GM21447 (cell line): Measurements from ENCODE around the gene BAHCC1.

Experiments
- ATAC-seq: cut with Tn5 transposase; IDR thresholded peaks from one replicate; pipeline ENCODE4 v1.9.1; 2021; ENCODE audit not compliant: unreplicated experiment

The BAHCC1 gene

GRCh38 chr17:81477173-81477572 is 81.9 kb downstream of the BAHCC1 start:
- ATAC-seq = no peak

GRCh38 chr17:81478119-81478518 is 82.9 kb downstream of the BAHCC1 start:
- ATAC-seq = no peak

GRCh38 chr17:81479175-81480071 is 84.2 kb downstream of the BAHCC1 start:
- no peak for ATAC-seq

GRCh38 chr17:81480140-81481072 is 85.1 kb downstream of the BAHCC1 start:
- ATAC-seq = no peak

DNA sequence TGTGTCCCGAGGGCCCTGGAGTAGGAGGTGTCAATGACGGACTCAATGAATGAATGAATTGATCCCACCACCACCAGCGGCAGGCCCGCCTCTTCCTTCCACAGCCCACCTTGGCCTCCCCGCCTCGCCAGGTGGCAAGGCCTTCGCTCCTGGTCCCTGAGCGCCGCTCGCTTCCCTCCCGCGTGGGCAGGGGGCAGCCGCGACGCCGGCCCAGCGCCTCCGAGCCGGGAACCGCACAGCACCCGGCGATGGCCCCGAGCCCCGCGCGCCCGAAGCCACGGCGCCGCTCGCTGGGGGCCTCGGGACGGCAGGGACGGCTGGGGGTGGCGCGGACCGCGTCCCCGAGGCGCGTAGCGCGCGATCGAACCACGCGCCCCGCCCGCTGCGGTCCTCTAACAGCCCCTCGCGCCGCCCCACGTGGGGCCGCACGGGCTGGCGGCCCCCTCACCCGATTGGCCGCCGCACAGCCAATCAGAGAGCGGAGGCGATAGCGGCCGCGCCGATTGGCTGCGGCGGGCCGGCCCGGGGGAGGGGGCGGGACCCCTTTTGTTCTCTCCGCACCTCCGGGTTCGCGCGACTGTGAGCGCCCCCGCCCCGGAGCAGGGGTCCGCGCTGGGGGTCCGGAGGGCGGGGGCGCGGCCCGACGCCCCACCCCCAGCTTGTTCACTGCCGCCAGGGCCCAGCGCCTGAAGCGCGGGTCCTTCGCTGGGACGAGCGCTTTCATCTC is 86.0 kb downstream of the BAHCC1 start:
- ATAC-seq = no peak

DNA sequence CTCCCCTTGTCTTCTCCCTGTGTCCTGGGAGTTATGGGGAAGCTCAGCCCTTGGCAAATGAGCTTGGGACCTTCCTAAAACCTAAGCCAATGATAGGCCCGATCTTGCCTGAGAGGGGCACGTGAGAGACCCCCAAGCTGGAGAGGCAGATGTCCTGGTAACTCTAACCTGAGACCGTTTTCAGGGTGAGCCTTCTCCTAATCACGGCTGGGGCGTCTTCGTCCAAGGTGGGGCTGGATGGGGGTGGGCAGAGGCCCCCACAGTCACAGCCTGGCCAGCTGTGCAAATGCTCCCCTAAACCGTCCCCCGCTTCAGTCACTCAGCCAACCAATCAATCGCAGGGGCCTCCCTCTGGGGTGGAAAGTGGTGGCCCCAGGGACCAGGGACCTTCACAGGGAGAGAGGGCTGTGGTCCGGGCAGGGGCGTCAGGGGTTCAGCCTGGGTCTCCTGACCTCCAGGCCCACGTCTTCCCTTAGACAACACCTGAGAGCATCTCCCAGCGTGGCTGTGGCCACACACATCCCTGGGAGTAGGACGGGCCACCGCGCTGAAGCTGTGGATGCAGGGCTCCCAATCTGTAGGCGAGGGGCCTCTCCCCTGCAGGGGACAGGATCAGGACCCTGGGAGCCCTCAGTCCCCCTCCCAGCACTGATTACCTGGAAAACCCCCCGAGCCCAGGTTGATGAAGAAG is 86.7 kb downstream of the BAHCC1 start:
- no peak for ATAC-seq

GRCh38 chr17:81482673-81483072 is 87.4 kb downstream of the BAHCC1 start:
- ATAC-seq = no peak

DNA sequence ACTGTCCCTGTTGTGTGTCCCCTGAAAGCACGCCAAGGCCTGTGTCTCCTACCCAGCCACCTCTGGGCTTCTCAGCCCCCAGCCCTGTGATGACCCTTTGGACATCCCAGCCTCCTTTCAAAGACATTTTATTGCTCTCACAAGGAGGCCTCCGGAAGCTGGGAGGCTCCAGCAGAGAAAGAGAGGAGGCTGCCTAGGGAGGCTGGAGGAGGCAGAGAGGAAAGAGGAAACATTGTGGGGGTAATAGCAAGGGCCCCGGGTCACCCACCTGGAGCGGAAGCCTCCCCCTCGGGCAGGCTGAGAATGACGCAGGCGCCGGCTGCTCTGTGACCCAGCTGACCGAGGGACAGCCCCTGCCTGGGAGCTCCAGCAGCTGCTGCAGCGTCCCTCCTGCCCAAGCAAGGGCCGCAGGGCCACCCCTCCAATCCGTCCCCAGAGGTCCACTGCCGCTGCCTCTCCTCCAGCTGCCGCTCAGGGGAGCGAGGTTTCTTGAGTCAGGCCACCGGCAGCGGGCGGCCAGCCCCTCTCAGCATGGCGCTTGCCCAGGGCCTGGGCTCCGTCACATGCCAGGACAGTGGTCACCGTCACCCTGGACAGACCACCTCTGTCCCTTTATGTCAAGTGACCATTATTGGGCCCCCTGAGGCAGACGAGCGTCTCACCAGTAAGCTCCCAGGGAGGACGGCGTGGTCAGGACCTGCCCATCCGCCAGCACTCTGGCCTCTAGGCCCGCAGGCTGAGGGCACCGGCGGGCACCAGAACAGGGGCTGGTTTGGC is 88.0 kb downstream of the BAHCC1 start:
- ATAC-seq = peak; percentile 46

DNA sequence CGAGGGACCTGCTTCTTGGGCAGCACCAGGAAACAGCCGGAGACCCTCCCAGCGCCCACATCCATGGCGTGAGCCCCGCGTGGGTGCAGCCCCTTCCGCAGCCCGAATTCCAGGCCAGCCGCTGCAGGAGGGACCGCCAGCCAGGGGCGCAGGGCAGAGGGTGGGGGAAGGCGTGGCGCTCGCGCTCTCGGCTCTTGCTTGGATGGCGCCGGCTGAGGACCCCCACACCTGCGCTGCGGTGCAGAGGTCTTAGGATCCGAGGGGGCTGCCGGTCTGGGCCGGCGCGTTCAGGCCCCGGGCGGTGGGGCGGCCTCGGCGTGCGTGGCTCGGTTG is 88.6 kb downstream of the BAHCC1 start:
- ATAC-seq = no peak

- ATAC-seq = peak; percentile 35
These were observed 89.1 kb downstream of the BAHCC1 start for GRCh38 chr17:81484195-81484979.

GRCh38 chr17:81486199-81486810 is 91.0 kb downstream of the BAHCC1 start:
- ATAC-seq = no peak

DNA sequence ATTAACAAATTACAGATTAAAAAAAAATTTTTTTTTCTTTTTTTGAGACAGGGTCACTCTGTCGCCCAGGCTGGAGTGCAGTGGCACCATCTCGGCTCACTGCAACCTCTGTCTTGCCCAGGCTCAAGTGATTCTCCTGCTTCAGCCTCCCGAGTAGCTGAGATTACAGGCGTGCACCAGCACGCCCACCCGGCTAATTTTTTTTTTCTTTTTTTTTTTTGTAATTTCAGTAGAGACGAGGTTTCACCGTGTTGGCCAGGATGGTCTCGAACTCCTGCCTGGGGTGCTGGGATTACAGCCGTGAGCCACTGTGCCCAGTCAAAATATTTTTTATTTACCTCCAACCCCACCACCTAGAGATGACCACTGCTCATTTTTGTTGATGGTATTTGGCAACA is 91.8 kb downstream of the BAHCC1 start:
- ATAC-seq = no peak

- ATAC-seq = no peak
These were observed 92.4 kb downstream of the BAHCC1 start for GRCh38 chr17:81487487-81488275.

GRCh38 chr17:81488276-81488860 is 93.1 kb downstream of the BAHCC1 start:
- ATAC-seq = no peak

- no peak for ATAC-seq
These were observed 94.0 kb downstream of the BAHCC1 start for GRCh38 chr17:81489012-81489997.
